Measurements from ENCODE around the gene ZSCAN20.

DNA sequence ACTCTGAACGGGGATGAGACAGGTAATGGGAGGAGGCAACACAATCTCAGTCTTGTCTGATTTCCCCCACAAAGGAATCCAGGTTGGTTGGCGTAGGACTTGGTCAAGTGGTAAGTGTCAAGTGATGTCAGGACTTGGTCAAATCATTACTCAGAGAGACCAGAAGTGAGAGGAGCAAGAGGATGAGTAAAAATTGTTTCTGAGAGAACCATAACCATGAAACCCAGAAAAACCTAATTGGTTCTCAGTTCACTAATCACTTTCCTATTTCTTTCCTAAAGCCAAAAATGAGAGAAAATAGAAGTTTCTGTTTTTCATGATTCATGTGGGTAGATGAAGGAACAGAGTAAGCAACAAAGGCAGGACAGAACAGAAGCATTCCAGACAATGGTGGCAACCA, 46.5 kb upstream of the ZSCAN20 start:
- TF ChIP-seq, protein P1, sequence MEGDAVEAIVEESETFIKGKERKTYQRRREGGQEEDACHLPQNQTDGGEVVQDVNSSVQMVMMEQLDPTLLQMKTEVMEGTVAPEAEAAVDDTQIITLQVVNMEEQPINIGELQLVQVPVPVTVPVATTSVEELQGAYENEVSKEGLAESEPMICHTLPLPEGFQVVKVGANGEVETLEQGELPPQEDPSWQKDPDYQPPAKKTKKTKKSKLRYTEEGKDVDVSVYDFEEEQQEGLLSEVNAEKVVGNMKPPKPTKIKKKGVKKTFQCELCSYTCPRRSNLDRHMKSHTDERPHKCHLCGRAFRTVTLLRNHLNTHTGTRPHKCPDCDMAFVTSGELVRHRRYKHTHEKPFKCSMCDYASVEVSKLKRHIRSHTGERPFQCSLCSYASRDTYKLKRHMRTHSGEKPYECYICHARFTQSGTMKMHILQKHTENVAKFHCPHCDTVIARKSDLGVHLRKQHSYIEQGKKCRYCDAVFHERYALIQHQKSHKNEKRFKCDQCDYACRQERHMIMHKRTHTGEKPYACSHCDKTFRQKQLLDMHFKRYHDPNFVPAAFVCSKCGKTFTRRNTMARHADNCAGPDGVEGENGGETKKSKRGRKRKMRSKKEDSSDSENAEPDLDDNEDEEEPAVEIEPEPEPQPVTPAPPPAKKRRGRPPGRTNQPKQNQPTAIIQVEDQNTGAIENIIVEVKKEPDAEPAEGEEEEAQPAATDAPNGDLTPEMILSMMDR (IDR thresholded peaks at IDR 0.05), result no peak
- TF ChIP-seq POLR2A (IDR thresholded peaks at IDR 0.05), result no peak
